ENCODE data around the gene GRHL1. TPM values are rescaled to one million over a fixed set of nuclear protein-coding genes. Genes with fewer than 3 reads are reported as not detected.
A peak's percentile ranks its signal among the peaks of the same experiment; 100 is the strongest.

GRHL1 gene
- total and polyA plus RNA-seq, 2 experiments from 2014 or later, result 0.32 to 0.45 TPM

GRCh38 chr2:9939587-9940485 is 11.7 kb upstream of the GRHL1 start:
- 59 to 64% methylated on average over 9 of the region's 9 CpGs for WGBS, 2 experiments (ENCODE audit: low coverage in 1 of 2, low lambda C conversion rate in 2 of 2, missing lambda C conversion rate in 2 of 2)
- Histone ChIP-seq H4K20me1 (ENCODE audit: insufficient read depth) (no peaks in the 10 kb centered on the region), H3K4me3 (no peak overlapping the region), H3K36me3 (ENCODE audit: low read depth) (no peaks in the 10 kb centered on the region), H3K27ac (no peak overlapping the region), H3K4me2 (ENCODE audit: unreplicated experiment) (peak overlapping the region; percentile 51), H3K9ac (no peak overlapping the region), H3K4me1 (ENCODE audit: insufficient read depth) (peaks cover 26% of the 10 kb centered on the region), H3K79me2 (ENCODE audit: insufficient read depth) (no peaks in the 10 kb centered on the region), H2AFZ (no peak overlapping the region), H3K9me3 (ENCODE audit: low read depth) (no peaks in the 10 kb centered on the region), H3F3A (ENCODE audit: insufficient read depth) (peaks cover 22% of the 10 kb centered on the region), H3K9me2 (ENCODE audit: insufficient read depth) (no peaks in the 10 kb centered on the region), H3K27me3 (replicated peaks; ENCODE audit: insufficient read depth) (no peaks in the 10 kb centered on the region)
- DNase-seq, result no peak
- TF ChIP-seq EZH2 (IDR thresholded peaks at IDR 0.05; ENCODE audit: insufficient read depth, poor library complexity, severe bottlenecking) (no peak), EZH2phosphoT487 (IDR thresholded peaks at IDR 0.05; ENCODE audit: insufficient read depth, low read depth) (no peak)
- in situ Hi-C loops (cut with MboI), result no loop called here

- H3K36me3 ChIP-seq (ENCODE audit: low read depth), result no peaks in the 10 kb centered on the region
- H3F3A ChIP-seq (ENCODE audit: insufficient read depth), result peaks cover 22% of the 10 kb centered on the region
- H4K20me1 ChIP-seq (ENCODE audit: insufficient read depth), result no peaks in the 10 kb centered on the region
- peak overlapping the region; percentile 80 for H3K27ac ChIP-seq
- peak overlapping the region; percentile 70 for H2AFZ ChIP-seq
- H3K9me3 ChIP-seq (ENCODE audit: low read depth), result no peaks in the 10 kb centered on the region
- 0 out of 2 replicates have a peak overlapping the region, but pooled peaks have one; percentile 26 for H3K9ac ChIP-seq
- no peaks in the 10 kb centered on the region for H3K27me3 ChIP-seq (replicated peaks; ENCODE audit: insufficient read depth)
- H3K9me2 ChIP-seq (ENCODE audit: insufficient read depth), result no peaks in the 10 kb centered on the region
- TF ChIP-seq EZH2phosphoT487 (IDR thresholded peaks at IDR 0.05; ENCODE audit: insufficient read depth, low read depth) (no peak), EZH2 (IDR thresholded peaks at IDR 0.05; ENCODE audit: insufficient read depth, poor library complexity, severe bottlenecking) (no peak)
- DNase-seq, result peak; percentile 86
- H3K4me3 ChIP-seq, result no peak overlapping the region
- in situ Hi-C loops (cut with MboI), result no loop called here
- H3K4me2 ChIP-seq (ENCODE audit: unreplicated experiment), result peak overlapping the region; percentile 51
- H3K4me1 ChIP-seq (ENCODE audit: insufficient read depth), result peaks cover 26% of the 10 kb centered on the region
- H3K79me2 ChIP-seq (ENCODE audit: insufficient read depth), result no peaks in the 10 kb centered on the region
- WGBS, 2 experiments (ENCODE audit: low coverage in 1 of 2, low lambda C conversion rate in 2 of 2, missing lambda C conversion rate in 2 of 2), result 33 to 38% methylated on average over 13 of the region's 13 CpGs
Observed at GRCh38 chr2:9941196-9941995, 10.1 kb upstream of the GRHL1 start.

DNA sequence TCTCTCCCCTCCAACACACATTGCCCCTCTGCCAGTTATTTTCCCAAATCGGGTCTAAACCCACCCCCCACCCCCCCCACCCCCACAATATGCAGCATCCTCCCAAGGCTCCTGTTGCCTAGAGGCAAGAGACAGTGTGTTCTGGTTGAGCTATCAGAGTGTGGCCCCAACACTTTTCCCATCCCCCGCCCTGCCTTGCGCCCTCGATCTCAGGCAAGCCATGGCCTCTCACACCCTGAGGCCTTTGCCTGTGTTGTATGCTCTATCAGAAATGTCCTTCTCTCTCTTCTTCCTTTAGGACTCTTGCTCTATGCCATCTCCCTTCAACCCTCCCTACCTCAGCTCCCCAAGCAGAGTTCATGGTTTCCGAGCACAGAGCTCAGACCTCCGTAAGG is 9.5 kb upstream of the GRHL1 start:
- Histone ChIP-seq H3K9me2 (ENCODE audit: insufficient read depth) (no peaks in the 10 kb centered on the region), H3K9me3 (ENCODE audit: low read depth) (no peaks in the 10 kb centered on the region), H2AFZ (no peak overlapping the region; the same call in 1 of the 2 replicates), H4K20me1 (ENCODE audit: insufficient read depth) (no peaks in the 10 kb centered on the region), H3K9ac (no peak overlapping the region), H3K27me3 (replicated peaks; ENCODE audit: insufficient read depth) (no peaks in the 10 kb centered on the region), H3K4me1 (ENCODE audit: insufficient read depth) (peaks cover 26% of the 10 kb centered on the region), H3K4me2 (ENCODE audit: unreplicated experiment) (no peak overlapping the region), H3K27ac (peak overlapping the region; percentile 80), H3K79me2 (ENCODE audit: insufficient read depth) (no peaks in the 10 kb centered on the region), H3K36me3 (ENCODE audit: low read depth) (no peaks in the 10 kb centered on the region), H3K4me3 (no peak overlapping the region), H3F3A (ENCODE audit: insufficient read depth) (peaks cover 22% of the 10 kb centered on the region)
- DNase-seq, result no peak
- TF ChIP-seq EZH2 (IDR thresholded peaks at IDR 0.05; ENCODE audit: insufficient read depth, poor library complexity, severe bottlenecking) (no peak), EZH2phosphoT487 (IDR thresholded peaks at IDR 0.05; ENCODE audit: insufficient read depth, low read depth) (no peak)
- in situ Hi-C loops (cut with MboI), result no loop called here
- 71 to 79% methylated on average over 5 to 6 of the region's 6 CpGs for WGBS, 2 experiments (ENCODE audit: low coverage in 1 of 2, low lambda C conversion rate in 2 of 2, missing lambda C conversion rate in 2 of 2)

DNA sequence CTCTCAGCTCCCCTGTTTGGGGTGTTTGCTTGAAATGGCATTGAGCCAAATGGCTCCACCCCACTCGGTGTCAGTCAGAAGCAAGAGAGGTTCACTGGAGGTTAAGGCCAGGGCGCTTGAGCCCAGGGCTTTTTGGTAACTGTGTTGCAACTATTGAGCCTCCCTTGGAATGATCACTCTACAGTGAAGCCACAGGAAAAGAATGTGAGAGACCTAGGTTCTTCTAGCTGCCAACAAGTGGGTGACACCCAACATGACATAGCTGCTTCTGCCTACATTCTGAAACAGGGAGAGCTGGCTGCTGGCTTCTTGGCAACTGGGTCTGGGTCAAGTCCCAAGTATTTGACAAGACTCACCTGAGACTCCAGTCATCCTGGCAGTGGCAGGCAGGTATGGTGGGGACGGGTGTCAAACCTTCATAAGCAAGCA is 7.1 kb upstream of the GRHL1 start:
- Histone ChIP-seq H3K27ac (no peak overlapping the region), H3F3A (ENCODE audit: insufficient read depth) (peaks cover 22% of the 10 kb centered on the region), H3K9me3 (ENCODE audit: low read depth) (no peaks in the 10 kb centered on the region), H2AFZ (no peak overlapping the region), H3K4me2 (ENCODE audit: unreplicated experiment) (no peak overlapping the region), H3K4me1 (ENCODE audit: insufficient read depth) (peaks cover 26% of the 10 kb centered on the region), H3K36me3 (ENCODE audit: low read depth) (no peaks in the 10 kb centered on the region), H3K4me3 (no peak overlapping the region), H4K20me1 (ENCODE audit: insufficient read depth) (no peaks in the 10 kb centered on the region), H3K27me3 (replicated peaks; ENCODE audit: insufficient read depth) (no peaks in the 10 kb centered on the region), H3K79me2 (ENCODE audit: insufficient read depth) (no peaks in the 10 kb centered on the region), H3K9ac (no peak overlapping the region), H3K9me2 (ENCODE audit: insufficient read depth) (no peaks in the 10 kb centered on the region)
- peak; percentile 64 for DNase-seq
- in situ Hi-C loops (cut with MboI), result no loop called here
- TF ChIP-seq EZH2phosphoT487 (IDR thresholded peaks at IDR 0.05; ENCODE audit: insufficient read depth, low read depth), result no peak
- WGBS, 2 experiments (ENCODE audit: low coverage in 1 of 2, low lambda C conversion rate in 2 of 2, missing lambda C conversion rate in 2 of 2), result 21 to 22% methylated on average over 3 of the region's 3 CpGs

All from GM23248 (cell line).